Suprapubic skin (tissue), 4 donors: Measurements from ENCODE around the gene PCSK4. TPM values are rescaled to one million over a fixed set of nuclear protein-coding genes. Genes with fewer than 3 reads are reported as not detected.
"Not testable (repeated sequence)": the region's sequence is repeated elsewhere in the genome, so short reads cannot be mapped to it uniquely, and the experiment has no call there.

Source experiments
- DNase-seq, 2 donors: peaks; one replicate each; pipeline ENCODE4 v3.0.0-alpha.2; 2019; ENCODE audit warnings: low spot score in 2 of 2
- H3K27ac ChIP-seq: fragments of 200-600 bp; sonication (generic); one replicate; pipeline ENCODE4 v1.5.1; 2019
- H3K27me3 ChIP-seq: fragments of 200-600 bp; sonication (generic); one replicate; pipeline ENCODE4 v1.5.1; 2019
- H3K36me3 ChIP-seq: fragments of 200-600 bp; sonication (generic); one replicate; pipeline ENCODE4 v1.5.1; 2019
- H3K4me1 ChIP-seq: fragments of 200-600 bp; sonication (generic); one replicate; pipeline ENCODE4 v1.5.1; 2019
- H3K4me3 ChIP-seq: fragments of 200-600 bp; sonication (generic); one replicate; pipeline ENCODE4 v1.5.1; 2019; ENCODE audit warnings: mild to moderate bottlenecking
- H3K9me3 ChIP-seq: fragments of 200-600 bp; sonication (generic); one replicate; pipeline ENCODE4 v1.5.1; 2019
- CTCF ChIP-seq, 2 donors: fragments of 200-600 bp in 1 of 2; fragments of 450-650 bp in 1 of 2; sonication (generic) in 1 of 2; IDR thresholded peaks; one replicate each; pipeline ENCODE4 v1.5.1; 2016 to 2019; ENCODE audit warnings: antibody characterized with exemption in 2 of 2, mild to moderate bottlenecking in 1 of 2, moderate library complexity in 1 of 2
- EP300 ChIP-seq: sonication (generic); formaldehyde crosslinking; IDR thresholded peaks from one replicate; pipeline ENCODE4 v1.6.1; 2017; ENCODE audit warnings: antibody characterized with exemption
- POLR2A ChIP-seq, 2 donors: fragments of 450-650 bp; IDR thresholded peaks; one replicate each; pipeline ENCODE4 v1.6.1; 2017; ENCODE audit warnings: antibody characterized with exemption in 2 of 2, mild to moderate bottlenecking in 2 of 2, moderate library complexity in 2 of 2
- POLR2AphosphoS5 ChIP-seq, 3 donors: sonication (generic); formaldehyde crosslinking; IDR thresholded peaks; one replicate each; pipeline ENCODE4 v1.6.1; 2017; ENCODE audit warnings: antibody characterized with exemption in 3 of 3
- WGBS: methylation state at CpG from one replicate; pipeline ENCODE4 v1.1.5; 2018; 5-methylcytosine and 5-hydroxymethylcytosine counted together
- total RNA-seq, 4 donors: library from RNA; depleted of rRNA; stranded (reverse); fragments of >200 nt; gene quantifications; one replicate each; pipeline ENCODE4 v1.1.0, GENCODE V29; 2016

The PCSK4 gene
- total RNA-seq, 4 donors from 2014 or later = 1.4 to 6.6 (median 3.8) TPM

GRCh38 chr19:1523412-1524286 lies 33.5 kb upstream of the PCSK4 start, which contains the start of gene PLK5:
TSS of gene PLK5 (plus strand) at chr19:1524077. CDS start at chr19:1526997, 2,920 bp downstream.
- H3K4me3 ChIP-seq = peak within 1 kb of the TSS; percentile 46
- H3K27me3 ChIP-seq = peaks cover 68% of the 10 kb centered on the region
- H3K27ac ChIP-seq = no peak within 1 kb of the TSS
- peaks cover 13% of the 10 kb centered on the region for H3K4me1 ChIP-seq
- TF ChIP-seq EP300 (no peak), POLR2AphosphoS5 (IDR thresholded peaks at IDR 0.05) (no peak), POLR2A (IDR thresholded peaks at IDR 0.05) (no peak), CTCF (IDR thresholded peaks at IDR 0.05) (no peak)
- no peaks in the 10 kb centered on the region for H3K36me3 ChIP-seq
- no peak for DNase-seq
- WGBS = 100% methylated on average over 1 of the region's 92 CpGs
- H3K9me3 ChIP-seq = no peaks in the 10 kb centered on the region

GRCh38 chr19:1522838-1523237 lies 32.7 kb upstream of the PCSK4 start:
- Histone ChIP-seq H3K4me1 (peaks cover 13% of the 10 kb centered on the region), H3K4me3 (no peak overlapping the region), H3K27me3 (peaks cover 64% of the 10 kb centered on the region), H3K36me3 (no peaks in the 10 kb centered on the region), H3K9me3 (no peaks in the 10 kb centered on the region), H3K27ac (no peak overlapping the region)
- 40% methylated on average over 1 of the region's 18 CpGs for WGBS
- no peak for TF ChIP-seq POLR2AphosphoS5 (IDR thresholded peaks at IDR 0.05)
- TF ChIP-seq CTCF (IDR thresholded peaks at IDR 0.05) = no peak
- no peak for TF ChIP-seq EP300
- no peak for TF ChIP-seq POLR2A (IDR thresholded peaks at IDR 0.05)
- no peak for DNase-seq

- no peaks in the 10 kb centered on the region for H3K9me3 ChIP-seq
- WGBS = 73% methylated on average over 10 of the region's 10 CpGs
- H3K4me1 ChIP-seq = peaks cover 13% of the 10 kb centered on the region
- no peak overlapping the region for H3K27ac ChIP-seq
- H3K36me3 ChIP-seq = no peaks in the 10 kb centered on the region
- H3K4me3 ChIP-seq = no peak overlapping the region
- TF ChIP-seq POLR2A (IDR thresholded peaks at IDR 0.05) (no peak), CTCF (IDR thresholded peaks at IDR 0.05) (no peak), EP300 (no peak)
- peaks cover 56% of the 10 kb centered on the region for H3K27me3 ChIP-seq
- DNase-seq = no peak
Measured at GRCh38 chr19:1522061-1522460, 31.9 kb upstream of the PCSK4 start.

- H3K9me3 ChIP-seq = no peaks in the 10 kb centered on the region
- no peak for DNase-seq
- peaks cover 52% of the 10 kb centered on the region for H3K27me3 ChIP-seq
- WGBS = 65% methylated on average over 4 of the region's 14 CpGs
- TF ChIP-seq POLR2AphosphoS5 (IDR thresholded peaks at IDR 0.05) = no peak
- no peak for TF ChIP-seq POLR2A (IDR thresholded peaks at IDR 0.05)
- no peak for TF ChIP-seq CTCF (IDR thresholded peaks at IDR 0.05)
- TF ChIP-seq EP300 = no peak
- no peaks in the 10 kb centered on the region for H3K36me3 ChIP-seq
- H3K4me1 ChIP-seq = peaks cover 13% of the 10 kb centered on the region
- H3K4me3 ChIP-seq = no peak overlapping the region
- no peak overlapping the region for H3K27ac ChIP-seq
Measured at GRCh38 chr19:1521636-1522035, 31.5 kb upstream of the PCSK4 start.

- H3K4me3 ChIP-seq = no peak overlapping the region
- H3K27ac ChIP-seq = no peak overlapping the region
- peaks cover 38% of the 10 kb centered on the region for H3K27me3 ChIP-seq
- TF ChIP-seq EP300 = no peak
- TF ChIP-seq POLR2A (IDR thresholded peaks at IDR 0.05) = no peak
- TF ChIP-seq CTCF (IDR thresholded peaks at IDR 0.05) = no peak
- no peak for TF ChIP-seq POLR2AphosphoS5 (IDR thresholded peaks at IDR 0.05)
- no peaks in the 10 kb centered on the region for H3K36me3 ChIP-seq
- WGBS = 82% methylated on average over 9 of the region's 17 CpGs
- no peak for DNase-seq
- peaks cover 13% of the 10 kb centered on the region for H3K4me1 ChIP-seq
- H3K9me3 ChIP-seq = no peaks in the 10 kb centered on the region
Measured at GRCh38 chr19:1520203-1520780, 30.1 kb upstream of the PCSK4 start.

GRCh38 chr19:1519802-1520201 lies 29.7 kb upstream of the PCSK4 start:
- H3K4me3 ChIP-seq, H3K9me3 ChIP-seq, H3K36me3 ChIP-seq, H3K27ac ChIP-seq, DNase-seq: not testable (repeated sequence)
- 93% methylated on average over 8 of the region's 8 CpGs for WGBS
- H3K4me1 ChIP-seq = peaks cover 13% of the 10 kb centered on the region
- H3K27me3 ChIP-seq = peaks cover 33% of the 10 kb centered on the region
